MM.1S (cell line): ENCODE measurements around the gene F10.
"Not testable (repeated sequence)": the region's sequence is repeated elsewhere in the genome, so short reads cannot be mapped to it uniquely, and the experiment has no call there.

Source experiments
- DNase-seq: peaks from one replicate; pipeline ENCODE4 v3.0.0-alpha.2; 2015
- H2AFZ ChIP-seq: fragments of 300-600 bp; sonication (generic); 2 replicates; pipeline ENCODE4 v1.6.0; 2016; ENCODE audit warnings: antibody characterized with exemption, low read length
- H3F3A ChIP-seq: fragments of 300-600 bp; sonication (generic); 2 replicates; pipeline ENCODE4 v1.6.1; 2016; ENCODE audit warnings: mild to moderate bottlenecking, antibody characterized with exemption, low read length, moderate library complexity, mixed read lengths; ENCODE audit not compliant: insufficient read depth
- H3K27ac ChIP-seq: fragments of 300-600 bp; sonication (generic); 2 replicates; pipeline ENCODE4 v1.5.1; 2016; ENCODE audit warnings: mild to moderate bottlenecking, low read length
- H3K27me3 ChIP-seq: fragments of 300-600 bp; sonication (generic); replicated peaks from 2 replicates; pipeline ENCODE4 v1.6.0; 2016; ENCODE audit warnings: low read length; ENCODE audit not compliant: insufficient read depth
- H3K36me3 ChIP-seq: fragments of 300-600 bp; sonication (generic); replicated peaks from 2 replicates; pipeline ENCODE4 v1.6.1; 2016; ENCODE audit warnings: mild to moderate bottlenecking, low read length, mixed read lengths; ENCODE audit not compliant: insufficient read depth
- H3K4me1 ChIP-seq: fragments of 300-600 bp; sonication (generic); 2 replicates; pipeline ENCODE4 v1.6.1; 2016; ENCODE audit warnings: low read length, mixed read lengths
- H3K4me2 ChIP-seq: fragments of 300-600 bp; sonication (generic); 2 replicates; pipeline ENCODE4 v1.6.0; 2016; ENCODE audit warnings: low read depth, low read length
- H3K4me3 ChIP-seq: fragments of 300-600 bp; sonication (generic); 2 replicates; pipeline ENCODE4 v1.5.1; 2016; ENCODE audit warnings: low read length, mixed read lengths
- H3K79me2 ChIP-seq: fragments of 300-600 bp; sonication (generic); 2 replicates; pipeline ENCODE4 v1.6.1; 2016; ENCODE audit warnings: mixed run types, low read length, mixed read lengths
- H3K9ac ChIP-seq: fragments of 300-600 bp; sonication (generic); 2 replicates; pipeline ENCODE4 v1.6.1; 2016; ENCODE audit warnings: low read length, mixed read lengths
- H3K9me2 ChIP-seq: fragments of 300-600 bp; sonication (generic); replicated peaks from 2 replicates; pipeline ENCODE4 v1.6.1; 2016; ENCODE audit warnings: mild to moderate bottlenecking, low read length, mixed read lengths; ENCODE audit not compliant: insufficient read depth
- H3K9me3 ChIP-seq: fragments of 300-600 bp; sonication (generic); replicated peaks from 2 replicates; pipeline ENCODE4 v1.6.1; 2016; ENCODE audit warnings: mild to moderate bottlenecking, low read length, mixed read lengths; ENCODE audit not compliant: insufficient read depth
- H4K20me1 ChIP-seq: fragments of 300-600 bp; sonication (generic); 2 replicates; pipeline ENCODE4 v1.6.1; 2016; ENCODE audit warnings: mild to moderate bottlenecking, low read length, moderate library complexity, mixed read lengths; ENCODE audit not compliant: insufficient read depth
- CTCF ChIP-seq: fragments of 300-600 bp; sonication (generic); IDR thresholded peaks from 2 replicates; pipeline ENCODE4 v1.5.1; 2016; ENCODE audit warnings: antibody characterized with exemption, low read length, mixed read lengths
- EZH2 ChIP-seq: fragments of 300-600 bp; sonication (generic); optimal IDR thresholded peaks from 2 replicates; pipeline ENCODE3; 2017; ENCODE audit warnings: low read depth, mild to moderate bottlenecking, antibody characterized with exemption, low read length, mixed read lengths
- EZH2phosphoT487 ChIP-seq: fragments of 300-600 bp; sonication (generic); IDR thresholded peaks from 2 replicates; pipeline ENCODE4 v1.6.1; 2018; ENCODE audit warnings: antibody characterized with exemption, low read length

The F10 gene

GRCh38 chr13:113159701-113160100 lies 37.1 kb downstream of the F10 start:
- H3K27ac ChIP-seq, result no peak overlapping the region
- H3K4me2 ChIP-seq, result no peak overlapping the region
- no peak overlapping the region for H2AFZ ChIP-seq
- TF ChIP-seq EZH2, result no peak
- no peak for TF ChIP-seq CTCF
- TF ChIP-seq EZH2phosphoT487, result no peak
- H3K9me3 ChIP-seq, result no peaks in the 10 kb centered on the region
- peaks cover 74% of the 10 kb centered on the region for H3K27me3 ChIP-seq
- no peaks in the 10 kb centered on the region for H3K4me1 ChIP-seq
- no peaks in the 10 kb centered on the region for H3K9me2 ChIP-seq
- H3K79me2 ChIP-seq, result no peaks in the 10 kb centered on the region
- no peak overlapping the region for H3K9ac ChIP-seq
- no peaks in the 10 kb centered on the region for H4K20me1 ChIP-seq
- H3K36me3 ChIP-seq, result no peaks in the 10 kb centered on the region
- no peaks in the 10 kb centered on the region for H3F3A ChIP-seq
- no peak overlapping the region for H3K4me3 ChIP-seq
- DNase-seq, result no peak

- H4K20me1 ChIP-seq, result no peaks in the 10 kb centered on the region
- H3K9me2 ChIP-seq, result no peaks in the 10 kb centered on the region
- no peaks in the 10 kb centered on the region for H3F3A ChIP-seq
- H3K9ac ChIP-seq, result no peak overlapping the region
- H3K27me3 ChIP-seq, result peaks cover 64% of the 10 kb centered on the region
- no peaks in the 10 kb centered on the region for H3K9me3 ChIP-seq
- no peaks in the 10 kb centered on the region for H3K79me2 ChIP-seq
- H3K36me3 ChIP-seq, result no peaks in the 10 kb centered on the region
- H3K4me1 ChIP-seq, result no peaks in the 10 kb centered on the region
- no peak for DNase-seq
- H3K4me2 ChIP-seq, result no peak overlapping the region
- TF ChIP-seq CTCF, result no peak
- no peak for TF ChIP-seq EZH2
- TF ChIP-seq EZH2phosphoT487, result no peak
- H3K4me3 ChIP-seq, result no peak overlapping the region
- H2AFZ ChIP-seq, result no peak overlapping the region
- no peak overlapping the region for H3K27ac ChIP-seq
These were observed 38.4 kb downstream of the F10 start for GRCh38 chr13:113160983-113161382.

- no peaks in the 10 kb centered on the region for H3K36me3 ChIP-seq
- H3K4me1 ChIP-seq, result no peaks in the 10 kb centered on the region
- peaks cover 59% of the 10 kb centered on the region for H3K27me3 ChIP-seq
- no peak overlapping the region for H2AFZ ChIP-seq
- H3K4me3 ChIP-seq, result no peak overlapping the region
- no peak for DNase-seq
- no peaks in the 10 kb centered on the region for H4K20me1 ChIP-seq
- no peak overlapping the region for H3K4me2 ChIP-seq
- H3K9me3 ChIP-seq, result no peaks in the 10 kb centered on the region
- H3K79me2 ChIP-seq, result no peaks in the 10 kb centered on the region
- no peak overlapping the region for H3K9ac ChIP-seq
- no peaks in the 10 kb centered on the region for H3F3A ChIP-seq
- TF ChIP-seq EZH2phosphoT487, result no peak
- no peak for TF ChIP-seq CTCF
- no peak for TF ChIP-seq EZH2
- no peak overlapping the region for H3K27ac ChIP-seq
- H3K9me2 ChIP-seq, result no peaks in the 10 kb centered on the region
These were observed 38.8 kb downstream of the F10 start for GRCh38 chr13:113161433-113161832.

- not testable (repeated sequence) for H3K4me3 ChIP-seq, H4K20me1 ChIP-seq
These were observed 39.4 kb downstream of the F10 start for GRCh38 chr13:113161975-113162374.

More at GRCh38 chr13:113161975-113162374, 39.4 kb downstream of the F10 start:
- H3K27ac ChIP-seq, H3K9ac ChIP-seq, H3K4me1 ChIP-seq, H3K9me3 ChIP-seq, H2AFZ ChIP-seq, H3K9me2 ChIP-seq, H3K36me3 ChIP-seq, H3K79me2 ChIP-seq, H3K4me2 ChIP-seq, DNase-seq, H3F3A ChIP-seq: not testable (repeated sequence)
- peaks cover 54% of the 10 kb centered on the region for H3K27me3 ChIP-seq
